HG03159 (cell line): Measurements from ENCODE around the gene LIN54.
A peak's percentile ranks its signal among the peaks of the same experiment; 100 is the strongest.
"Not testable (repeated sequence)": the region's sequence is repeated elsewhere in the genome, so short reads cannot be mapped to it uniquely, and the experiment has no call there.

Source experiments
- ATAC-seq: cut with Tn5 transposase; IDR thresholded peaks from one replicate; pipeline ENCODE4 v1.9.1; 2021; ENCODE audit warnings: mild to moderate bottlenecking, moderate library complexity; ENCODE audit not compliant: unreplicated experiment

The LIN54 gene

GRCh38 chr4:83010522-83011318 is at the start of gene LIN54:
Gene LIN54 (minus strand): TSS chr4:83010823. CDS start chr4:82984844, 25,979 bp downstream.
- peak; percentile 47 for ATAC-seq

GRCh38 chr4:83054928-83055327 is 44.3 kb upstream of the LIN54 start:
- no peak for ATAC-seq

- not testable (repeated sequence) for ATAC-seq
Observed at GRCh38 chr4:83048781-83049180, 38.2 kb upstream of the LIN54 start.

GRCh38 chr4:83046693-83047473 is 36.3 kb upstream of the LIN54 start:
- no peak for ATAC-seq

GRCh38 chr4:83043801-83044407 is 33.3 kb upstream of the LIN54 start:
- no peak for ATAC-seq

- not testable (repeated sequence) for ATAC-seq
Observed at GRCh38 chr4:83043157-83043556, 32.5 kb upstream of the LIN54 start.

GRCh38 chr4:83040269-83040668 is 29.6 kb upstream of the LIN54 start:
- ATAC-seq = no peak

GRCh38 chr4:83036991-83037665 is 26.5 kb upstream of the LIN54 start:
- ATAC-seq = no peak

GRCh38 chr4:83034630-83035494 is 24.2 kb upstream of the LIN54 start, which contains the start of gene COPS4:
Gene COPS4 (plus strand): TSS chr4:83035183. CDS start chr4:83035225, 42 bp downstream.
- ATAC-seq = peak; percentile 99

- ATAC-seq = no peak
Observed at GRCh38 chr4:83029688-83030087, 19.1 kb upstream of the LIN54 start.

GRCh38 chr4:83028976-83029375 is 18.4 kb upstream of the LIN54 start:
- no peak for ATAC-seq

- no peak for ATAC-seq
Observed at GRCh38 chr4:83025563-83025962, 14.9 kb upstream of the LIN54 start.

- no peak for ATAC-seq
Observed at GRCh38 chr4:83024233-83024632, 13.6 kb upstream of the LIN54 start.

- ATAC-seq = not testable (repeated sequence)
Observed at GRCh38 chr4:83023599-83023998, 13.0 kb upstream of the LIN54 start.

- no peak for ATAC-seq
Observed at GRCh38 chr4:83022724-83023450, 12.3 kb upstream of the LIN54 start.

GRCh38 chr4:83019794-83020494 is 9.3 kb upstream of the LIN54 start:
- no peak for ATAC-seq

- no peak for ATAC-seq
Observed at GRCh38 chr4:83013902-83014301, 3.3 kb upstream of the LIN54 start.

GRCh38 chr4:83013420-83013867 is 2.8 kb upstream of the LIN54 start:
- no peak for ATAC-seq
